GM18519 (cell line): ENCODE results near the gene MMP3.
"Not testable (repeated sequence)": the region's sequence is repeated elsewhere in the genome, so short reads cannot be mapped to it uniquely, and the experiment has no call there.

Experiments
- ATAC-seq: cut with Tn5 transposase; IDR thresholded peaks from one replicate; pipeline ENCODE4 v1.9.1; 2021; ENCODE audit warnings: mild to moderate bottlenecking, moderate library complexity; ENCODE audit not compliant: unreplicated experiment, low FRiP score

Gene MMP3

GRCh38 chr11:102843489-102843888 is at the start of gene MMP3:
Gene MMP3, minus strand, starts transcription at chr11:102843609. Its CDS starts 63 bp downstream, at chr11:102843546.
- no peak for ATAC-seq

- no peak for ATAC-seq
Observed at GRCh38 chr11:102891736-102892135, 48.3 kb upstream of the MMP3 start.

- no peak for ATAC-seq
Observed at GRCh38 chr11:102886999-102887398, 43.6 kb upstream of the MMP3 start.

GRCh38 chr11:102883141-102883540 is 39.7 kb upstream of the MMP3 start:
- no peak for ATAC-seq

- ATAC-seq, result peak; percentile 73
Observed at GRCh38 chr11:102882389-102883024, 39.1 kb upstream of the MMP3 start.

- no peak for ATAC-seq
Observed at GRCh38 chr11:102879801-102880200, 36.4 kb upstream of the MMP3 start.

GRCh38 chr11:102878595-102878994 is 35.2 kb upstream of the MMP3 start:
- no peak for ATAC-seq

GRCh38 chr11:102874852-102875251 is 31.4 kb upstream of the MMP3 start, which contains the start of gene MMP12:
Gene MMP12, minus strand, starts transcription at chr11:102874982. Its CDS starts 45 bp downstream, at chr11:102874937.
- no peak for ATAC-seq

- ATAC-seq, result not testable (repeated sequence)
Observed at GRCh38 chr11:102869354-102869964, 26.1 kb upstream of the MMP3 start.

- ATAC-seq, result no peak
Observed at GRCh38 chr11:102868339-102868738, 24.9 kb upstream of the MMP3 start.

GRCh38 chr11:102864724-102865123 is 21.3 kb upstream of the MMP3 start:
- ATAC-seq, result no peak

GRCh38 chr11:102853956-102854355 is 10.5 kb upstream of the MMP3 start:
- ATAC-seq, result no peak

GRCh38 chr11:102853055-102853454 is 9.6 kb upstream of the MMP3 start:
- no peak for ATAC-seq

GRCh38 chr11:102850973-102851745 is 7.8 kb upstream of the MMP3 start:
- ATAC-seq, result no peak

GRCh38 chr11:102849311-102849710 is 5.9 kb upstream of the MMP3 start:
- no peak for ATAC-seq

GRCh38 chr11:102846292-102846691 is 2.9 kb upstream of the MMP3 start:
- ATAC-seq, result no peak

- no peak for ATAC-seq
Observed at GRCh38 chr11:102842930-102843329, 479 bp downstream of the MMP3 start.

- ATAC-seq, result no peak
Observed at GRCh38 chr11:102840018-102840417, 3.4 kb downstream of the MMP3 start.

- no peak for ATAC-seq
Observed at GRCh38 chr11:102837646-102838045, 5.8 kb downstream of the MMP3 start.

- no peak for ATAC-seq
Observed at GRCh38 chr11:102837156-102837555, 6.3 kb downstream of the MMP3 start.

GRCh38 chr11:102836290-102836875 is 7.0 kb downstream of the MMP3 start:
- ATAC-seq, result no peak
